GM18498 (cell line): ENCODE measurements around the gene MYL5.
"Not testable (repeated sequence)": the region's sequence is repeated elsewhere in the genome, so short reads cannot be mapped to it uniquely, and the experiment has no call there.

Source experiments
- ATAC-seq: cut with Tn5 transposase; IDR thresholded peaks from one replicate; pipeline ENCODE4 v1.9.1; 2021; ENCODE audit warnings: mild to moderate bottlenecking, moderate library complexity; ENCODE audit not compliant: unreplicated experiment

Gene MYL5, protein sequence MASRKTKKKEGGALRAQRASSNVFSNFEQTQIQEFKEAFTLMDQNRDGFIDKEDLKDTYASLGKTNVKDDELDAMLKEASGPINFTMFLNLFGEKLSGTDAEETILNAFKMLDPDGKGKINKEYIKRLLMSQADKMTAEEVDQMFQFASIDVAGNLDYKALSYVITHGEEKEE

DNA sequence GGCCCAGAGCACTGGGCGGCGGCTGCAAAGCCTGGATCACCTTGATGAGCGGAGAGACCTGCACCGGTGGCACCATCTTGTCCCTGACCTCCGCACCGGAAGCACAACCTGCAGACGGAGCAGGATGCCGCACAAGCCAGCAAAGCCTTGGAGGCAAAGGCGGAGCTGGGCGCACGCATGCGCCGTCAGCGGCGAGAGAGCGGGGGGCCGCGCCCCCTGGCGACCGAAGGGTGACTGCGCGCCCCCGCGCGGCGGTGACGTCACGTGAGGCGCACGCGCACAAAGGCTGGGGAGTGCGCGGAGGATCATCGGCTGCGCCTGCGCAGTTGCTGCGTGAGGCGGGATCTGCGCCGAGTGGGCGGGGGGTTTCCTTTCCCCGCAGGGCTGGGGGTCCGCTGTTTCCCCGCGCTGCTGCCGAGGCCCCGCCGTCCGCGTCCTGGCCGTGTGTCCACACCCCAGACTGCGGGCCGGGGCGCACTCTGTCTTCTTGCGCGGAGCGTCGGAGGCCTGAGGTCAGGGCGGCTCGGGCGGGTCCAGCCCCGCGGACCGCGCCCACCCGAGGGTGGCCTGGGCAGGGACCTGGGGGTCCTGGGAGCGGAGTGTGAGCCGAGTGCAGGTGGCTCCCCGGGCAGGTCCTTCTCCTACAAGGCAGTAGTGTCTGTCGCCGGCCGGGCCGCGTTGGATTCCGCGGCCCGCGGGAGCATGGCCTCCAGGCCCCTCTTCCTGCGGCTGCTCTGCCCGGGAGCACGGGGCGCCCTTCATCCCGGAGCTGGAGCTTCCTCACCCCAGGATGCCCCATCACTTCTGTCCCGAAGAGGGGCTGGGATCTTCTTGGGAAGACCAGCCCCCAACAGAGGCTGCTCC, at the start of gene MYL5, which contains the start of gene ATP5ME:
TSS of gene MYL5 (plus strand) at position 371 of the 864 bp plus-strand sequence. CDS start 3,485 bp downstream, outside the sequence.
TSS of gene ATP5ME (minus strand) at position 105 of the 864 bp plus-strand sequence. CDS start at position 76, 29 bp downstream.
- ATAC-seq, result peak; percentile 87

DNA sequence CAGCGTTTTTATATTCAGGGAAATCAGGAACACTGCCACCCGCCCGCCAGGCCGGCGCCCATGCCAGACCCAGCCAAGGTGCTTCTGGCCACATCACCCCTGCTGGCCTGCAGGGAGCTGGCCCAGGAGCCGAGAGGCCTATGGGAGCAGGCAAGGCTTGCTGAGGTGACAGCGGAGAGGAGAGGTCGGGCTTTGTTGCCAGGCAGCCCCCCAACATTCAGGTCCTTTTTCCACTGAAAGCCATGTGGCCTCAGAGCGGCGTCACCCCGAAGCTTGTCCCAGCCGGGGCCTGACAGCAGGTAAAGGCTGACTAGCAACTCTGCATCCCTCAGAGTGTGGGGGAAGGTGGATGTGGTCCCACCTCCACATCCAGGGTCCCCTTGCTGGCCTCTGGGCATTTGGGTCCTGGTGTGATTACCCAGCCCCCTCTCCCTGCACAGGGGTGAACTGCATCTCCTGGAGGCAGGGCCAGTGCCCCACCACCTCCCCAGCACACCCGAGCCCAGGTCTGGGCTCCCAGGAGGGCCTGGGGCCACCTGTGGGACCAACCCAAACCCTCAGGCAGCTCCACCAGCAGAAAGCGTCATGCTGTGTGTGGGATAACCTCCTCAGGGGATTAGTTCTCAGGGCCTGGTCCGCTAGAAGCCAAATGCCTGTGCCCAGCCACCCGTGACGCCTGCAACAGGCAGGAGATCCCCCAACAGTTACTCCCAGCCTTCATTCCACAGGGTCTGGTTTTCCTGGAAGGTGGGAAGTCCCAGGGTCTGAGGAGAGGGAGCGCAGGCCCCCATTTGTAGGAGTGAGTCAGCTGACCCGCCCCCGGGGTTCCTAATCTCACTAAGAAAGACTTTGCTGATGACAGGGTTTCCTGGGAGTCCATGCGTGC, 49.4 kb upstream of the MYL5 start, which contains the start of gene PDE6B:
TSS of gene PDE6B (plus strand) at position 869 of the 886 bp plus-strand sequence. CDS start 54 bp downstream, outside the sequence.
- ATAC-seq, result no peak

DNA sequence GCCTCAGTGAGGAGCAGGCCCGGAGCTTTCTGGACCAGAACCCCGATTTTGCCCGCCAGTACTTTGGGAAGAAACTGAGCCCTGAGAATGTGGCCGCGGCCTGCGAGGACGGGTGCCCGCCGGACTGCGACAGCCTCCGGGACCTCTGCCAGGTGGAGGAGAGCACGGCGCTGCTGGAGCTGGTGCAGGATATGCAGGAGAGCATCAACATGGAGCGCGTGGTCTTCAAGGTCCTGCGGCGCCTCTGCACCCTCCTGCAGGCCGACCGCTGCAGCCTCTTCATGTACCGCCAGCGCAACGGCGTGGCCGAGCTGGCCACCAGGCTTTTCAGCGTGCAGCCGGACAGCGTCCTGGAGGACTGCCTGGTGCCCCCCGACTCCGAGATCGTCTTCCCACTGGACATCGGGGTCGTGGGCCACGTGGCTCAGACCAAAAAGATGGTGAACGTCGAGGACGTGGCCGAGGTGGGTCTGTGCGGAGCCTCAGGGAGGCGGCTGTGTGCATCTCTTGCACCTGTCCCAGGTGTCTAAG, 48.6 kb upstream of the MYL5 start:
- no peak for ATAC-seq

DNA sequence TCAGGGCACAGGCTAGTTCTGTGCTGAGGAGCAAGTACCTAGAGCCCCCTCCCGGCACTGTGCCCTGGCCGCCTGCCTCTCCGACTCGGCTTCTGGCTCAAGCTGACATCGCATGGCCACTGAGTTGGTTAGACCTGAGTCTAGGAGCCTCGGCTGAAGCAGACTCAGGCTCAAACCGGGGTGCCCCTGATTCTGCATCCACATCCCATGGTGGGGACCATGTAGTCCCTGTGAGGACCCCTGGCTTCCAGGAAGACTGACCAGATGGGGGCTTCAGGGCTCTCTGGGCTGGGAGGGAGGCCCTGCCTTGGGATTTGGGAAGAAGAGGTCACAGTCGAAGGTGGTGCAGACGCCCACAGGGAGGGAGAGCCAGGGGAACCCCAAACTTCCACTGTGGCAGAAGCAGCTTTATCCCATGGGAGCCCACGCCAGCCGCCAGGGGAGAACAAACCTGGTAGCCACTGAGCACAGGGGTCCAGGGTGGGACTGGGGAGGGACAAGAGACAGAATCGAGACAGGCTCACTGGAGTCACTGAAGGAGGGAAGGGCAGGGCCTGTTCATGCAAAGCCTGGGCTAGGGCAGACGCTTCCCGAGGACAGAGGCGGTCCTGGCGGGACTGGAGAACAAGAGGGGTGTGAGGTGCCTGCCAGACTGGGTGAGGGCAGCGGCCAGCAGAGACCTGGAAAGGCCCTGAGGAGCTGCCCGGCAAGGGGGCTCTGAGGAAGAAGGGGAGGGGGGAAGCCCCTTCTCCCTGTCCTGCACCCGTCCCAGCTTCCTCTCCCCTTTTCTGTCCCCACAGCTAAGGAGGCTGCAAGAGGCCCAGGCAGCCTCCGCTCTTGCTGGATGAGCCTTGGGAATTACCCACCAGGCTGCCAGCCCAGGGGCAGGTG, 47.9 kb upstream of the MYL5 start:
- ATAC-seq, result no peak

DNA sequence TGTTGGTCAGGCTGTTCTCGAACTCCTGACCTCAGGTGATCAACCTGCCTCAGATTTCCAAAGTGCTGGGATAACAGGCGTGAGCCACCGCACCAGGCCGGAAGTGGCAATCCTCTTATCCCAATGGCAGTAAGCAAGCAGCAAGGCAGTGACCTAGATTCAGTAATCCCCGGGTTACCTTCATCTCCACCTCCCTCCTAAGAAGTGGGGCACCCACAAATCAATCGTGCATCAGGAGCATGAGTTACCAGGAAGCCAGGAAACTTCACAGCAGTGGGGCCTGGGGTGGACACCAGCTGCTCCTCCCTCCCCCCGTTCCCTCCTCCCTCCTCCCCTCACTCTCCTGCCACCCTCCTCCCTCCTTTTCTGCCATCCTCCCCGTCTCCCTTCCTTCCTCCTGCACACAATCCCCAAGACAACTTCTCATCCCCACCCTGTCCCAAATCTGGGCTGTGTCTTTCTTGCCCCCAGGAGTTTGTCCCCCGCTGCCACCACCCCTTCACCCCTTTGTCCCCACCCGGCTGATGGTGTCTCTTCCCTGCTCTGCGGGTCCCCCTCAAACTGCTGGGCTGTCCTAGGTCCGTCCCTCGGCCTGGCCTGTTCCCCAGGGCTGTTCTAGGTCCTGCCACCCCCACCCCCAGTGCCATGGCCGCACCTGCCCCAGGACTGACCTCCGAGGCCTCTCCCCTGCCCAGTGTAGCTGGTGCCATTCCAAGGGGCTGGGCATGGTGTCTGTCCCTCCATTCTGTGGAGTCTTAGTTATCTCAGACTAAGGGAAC, 46.8 kb upstream of the MYL5 start:
- ATAC-seq, result no peak

DNA sequence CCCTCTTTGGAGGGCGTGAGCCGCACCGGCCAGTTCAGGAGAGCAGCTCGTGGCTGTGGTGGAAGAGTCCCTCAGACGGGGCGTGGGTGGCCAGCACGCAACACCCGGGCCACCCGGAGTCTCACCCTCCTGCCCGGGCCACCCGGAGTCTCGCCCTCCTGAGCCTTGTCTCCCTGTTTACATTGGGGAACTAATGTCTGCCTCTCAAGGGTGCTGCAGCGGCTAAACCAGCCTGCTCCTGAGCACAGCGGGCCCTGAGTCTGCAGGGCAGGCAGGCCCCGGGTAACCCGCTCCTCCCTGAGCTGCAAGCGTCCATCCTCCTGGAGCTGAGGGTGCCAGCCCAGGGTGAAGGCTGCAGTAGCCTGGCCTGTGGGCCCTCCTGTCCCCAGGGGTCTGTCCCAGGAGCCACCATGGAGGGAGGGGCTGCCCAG, 46.0 kb upstream of the MYL5 start:
- no peak for ATAC-seq

DNA sequence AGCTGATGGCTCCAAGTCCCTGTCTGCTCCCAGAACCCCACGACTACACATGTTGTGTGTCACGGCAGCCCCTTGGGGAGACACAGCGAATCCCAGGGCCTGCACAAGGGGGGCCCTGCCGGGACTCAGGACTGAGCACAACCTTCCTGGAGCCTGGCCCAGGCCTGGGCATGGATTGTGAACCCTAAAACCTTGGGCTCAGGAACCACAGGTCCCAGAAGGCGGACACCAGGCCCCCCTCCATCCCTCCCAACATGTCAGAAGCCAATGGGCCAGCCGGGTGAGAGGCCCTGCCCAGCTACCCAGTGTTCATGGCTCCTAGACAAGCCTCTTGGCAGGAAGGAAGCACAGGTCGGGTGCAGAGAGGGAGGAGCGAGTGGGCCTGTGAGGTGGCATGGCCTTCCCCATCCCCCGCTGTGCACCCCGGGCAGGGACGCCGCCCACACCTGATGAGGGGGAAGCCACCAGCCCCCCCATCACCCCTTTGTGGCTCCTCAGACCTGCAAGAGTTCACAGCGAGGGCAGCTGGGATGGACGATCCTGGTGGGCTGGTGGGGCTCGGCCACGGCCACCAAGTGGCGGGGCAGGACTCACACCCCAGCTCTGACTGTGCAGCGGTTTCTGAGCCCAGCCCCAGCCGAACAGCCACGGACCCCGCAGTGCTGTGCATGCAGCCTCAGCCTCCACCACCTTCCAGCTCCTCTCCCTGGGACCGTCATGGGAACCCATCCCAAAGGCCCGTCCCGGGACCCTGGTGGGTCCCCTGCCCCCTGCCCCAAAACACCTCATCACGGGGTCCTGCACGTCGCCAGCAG, 45.3 kb upstream of the MYL5 start:
- ATAC-seq, result no peak

DNA sequence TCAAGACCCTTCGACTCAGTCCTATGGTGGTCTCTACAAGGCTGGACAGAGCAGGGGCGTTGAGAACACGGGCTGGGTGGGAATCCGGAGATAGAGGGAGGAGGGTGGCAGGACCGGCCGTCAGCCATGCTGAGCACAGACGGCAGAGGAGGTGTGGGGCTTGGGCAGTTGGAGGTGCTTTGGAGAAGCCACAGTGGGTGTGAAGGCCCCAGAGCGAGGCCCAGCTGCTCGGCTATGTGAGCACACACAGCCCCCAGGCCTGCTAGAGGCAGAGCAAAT, 44.8 kb upstream of the MYL5 start:
- ATAC-seq, result no peak

DNA sequence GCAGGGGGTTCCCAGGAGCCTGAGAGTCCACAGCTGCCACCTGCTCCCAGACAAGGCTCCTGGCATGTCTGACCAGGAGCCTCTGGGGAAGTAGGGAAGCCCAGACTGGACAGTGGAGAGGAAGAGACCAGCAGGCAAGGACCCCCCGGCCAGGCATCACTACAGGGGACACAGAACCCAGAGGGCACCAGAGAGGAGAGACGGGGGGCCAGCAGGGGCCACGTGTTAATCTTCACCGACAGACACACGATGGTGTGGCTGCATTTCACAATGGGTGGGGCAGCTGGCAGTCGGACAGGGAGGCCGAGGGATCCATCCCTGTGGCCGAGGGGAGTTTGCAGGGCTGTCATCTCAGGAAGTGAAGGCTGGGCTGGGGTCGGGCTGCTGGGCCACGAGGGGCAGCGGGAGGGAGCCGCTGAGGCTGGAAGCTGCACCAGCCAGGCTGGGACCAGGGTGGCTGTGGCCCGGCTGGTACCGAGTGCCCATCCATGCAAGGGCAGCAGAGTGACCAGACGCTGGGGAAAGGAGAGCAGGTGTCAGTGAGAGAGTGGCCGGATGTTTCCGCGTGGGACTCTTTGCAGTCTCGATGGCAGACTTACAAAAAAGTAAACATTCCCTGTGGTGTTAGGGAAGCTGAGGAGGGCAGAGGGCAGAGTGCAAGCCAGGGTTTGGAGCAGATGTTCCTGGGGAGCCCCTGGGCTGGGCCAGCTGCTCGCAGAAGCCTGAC, 44.3 kb upstream of the MYL5 start:
- no peak for ATAC-seq

DNA sequence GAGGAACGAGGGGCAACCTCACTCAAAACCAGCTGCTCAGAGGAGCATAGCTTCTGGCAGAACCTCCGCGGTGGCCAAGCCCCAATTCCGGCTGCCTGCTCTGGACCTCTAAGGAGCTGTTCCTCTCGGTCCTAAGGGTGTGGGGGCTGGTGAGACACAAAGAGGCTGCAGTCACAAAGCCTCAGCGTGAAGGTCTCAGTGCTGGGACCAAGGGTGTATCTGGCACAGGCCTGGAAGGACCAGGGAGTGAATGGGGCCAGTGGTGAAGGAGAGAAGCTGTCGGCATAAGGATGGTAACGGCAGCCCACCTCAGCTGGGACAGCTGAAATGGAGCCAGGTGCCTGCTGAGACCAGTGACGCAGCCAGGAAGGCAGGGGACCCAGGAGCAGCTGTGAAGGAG, 43.7 kb upstream of the MYL5 start:
- no peak for ATAC-seq

DNA sequence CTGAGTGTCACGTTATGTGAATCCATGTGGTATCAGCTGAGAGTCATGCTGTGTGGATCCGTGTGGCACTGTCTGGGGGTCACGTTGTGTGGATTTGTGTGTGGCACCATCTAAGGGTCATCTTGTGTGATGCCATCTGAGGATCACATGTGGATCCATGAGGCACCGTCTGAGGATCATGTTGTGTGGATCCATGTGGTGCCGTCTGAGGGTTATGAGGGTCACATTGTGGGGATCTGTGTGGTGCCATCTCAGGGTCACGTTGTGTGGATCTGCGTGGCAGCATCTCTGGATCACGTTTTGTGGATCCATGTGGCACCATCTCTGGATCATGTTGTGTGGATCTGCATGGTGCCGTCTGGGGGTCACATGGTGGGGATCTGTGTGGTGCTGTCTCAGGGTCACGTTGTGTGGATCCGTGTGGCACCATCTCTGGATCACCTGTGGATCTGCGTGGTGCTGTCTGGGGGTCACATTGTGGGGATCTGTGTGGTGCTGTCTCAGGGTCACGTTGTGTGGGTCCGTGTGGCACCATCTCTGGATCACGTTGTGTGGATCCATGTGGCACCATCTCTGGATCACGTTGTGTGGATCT, 42.0 kb upstream of the MYL5 start:
- no peak for ATAC-seq

DNA sequence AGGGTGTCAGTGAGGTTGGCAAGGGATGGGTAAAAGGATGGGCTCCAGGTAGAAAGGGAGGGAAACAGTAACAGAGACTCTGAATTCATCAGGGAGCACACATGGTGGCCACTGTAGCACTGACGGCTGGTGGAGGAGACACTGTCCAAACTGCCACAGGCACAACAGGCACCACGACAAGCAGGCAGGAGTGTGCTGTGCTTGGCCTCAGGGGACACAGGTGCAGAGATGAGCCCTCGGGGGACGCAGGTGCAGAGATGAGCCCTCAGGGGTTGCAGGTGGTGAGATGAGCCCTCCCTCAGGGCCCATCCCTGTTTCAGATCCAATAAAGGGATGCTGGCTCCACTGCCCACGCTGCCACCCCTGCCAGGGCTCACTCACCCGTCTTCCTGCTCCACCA, 41.4 kb upstream of the MYL5 start:
- ATAC-seq, result no peak

DNA sequence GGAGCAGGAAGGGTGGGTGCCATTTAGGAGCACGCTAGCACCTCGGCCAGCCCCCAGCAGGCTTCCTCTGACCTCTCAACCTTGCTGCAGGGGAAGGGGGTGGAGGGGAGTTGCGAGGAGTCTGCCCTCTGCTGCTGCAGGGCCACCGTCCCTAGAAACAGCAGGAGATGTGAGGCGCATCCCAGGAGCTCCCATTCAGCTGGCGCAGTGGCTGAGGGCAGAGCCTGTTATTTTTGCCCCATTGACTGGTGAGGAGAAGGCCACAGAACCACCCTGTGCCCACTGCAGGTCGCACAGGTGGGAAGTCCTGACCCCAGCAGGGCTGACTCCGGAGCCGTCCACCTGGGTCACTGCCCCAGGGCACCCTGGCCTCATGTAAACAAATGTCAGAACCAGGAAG, 40.9 kb upstream of the MYL5 start:
- ATAC-seq, result no peak

DNA sequence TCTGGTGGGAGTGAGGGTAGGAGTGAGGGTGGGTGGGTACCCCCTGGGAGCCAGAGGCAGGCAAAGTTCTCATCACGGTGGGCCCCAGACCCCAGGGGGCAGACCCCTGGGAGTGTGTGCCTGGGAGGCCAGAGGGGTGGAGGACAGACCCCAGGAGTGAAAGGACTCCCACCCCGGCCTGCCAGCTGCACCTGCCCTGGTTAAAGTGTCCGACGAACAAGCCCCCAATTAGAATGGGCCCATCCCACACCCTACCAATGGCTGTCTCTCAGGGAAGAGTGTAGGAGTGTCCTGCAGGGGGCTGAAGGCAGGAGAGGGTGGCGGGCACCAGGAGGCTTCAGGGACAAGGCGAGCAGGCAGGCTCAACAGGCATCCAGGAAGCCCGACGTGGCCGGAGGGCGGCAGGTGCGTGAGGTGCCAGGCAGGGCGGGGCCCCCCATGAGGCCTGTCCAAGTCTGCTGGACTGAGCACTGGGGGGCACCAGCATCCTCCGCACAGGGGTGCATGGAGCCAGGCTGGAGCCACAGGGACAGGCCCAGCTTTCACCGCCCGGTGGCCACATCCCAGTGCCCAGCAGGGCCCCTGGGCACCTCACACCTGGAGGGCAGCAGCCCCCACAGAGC, 40.3 kb upstream of the MYL5 start:
- no peak for ATAC-seq

DNA sequence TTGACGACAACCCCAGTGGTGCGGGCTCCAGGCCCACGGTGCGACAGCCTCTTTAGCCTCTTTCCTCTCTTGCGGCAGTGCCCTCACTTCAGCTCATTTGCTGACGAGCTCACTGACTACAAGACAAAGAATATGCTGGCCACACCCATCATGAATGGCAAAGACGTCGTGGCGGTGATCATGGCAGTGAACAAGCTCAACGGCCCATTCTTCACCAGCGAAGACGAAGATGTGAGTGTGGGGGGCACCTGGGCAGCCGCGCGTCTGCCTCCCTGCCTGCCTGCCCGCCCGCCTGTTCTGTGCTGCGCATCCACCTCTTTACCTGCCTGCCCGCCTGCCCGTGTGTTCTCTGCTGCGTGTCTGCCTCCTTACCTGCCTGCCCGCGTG, 39.8 kb upstream of the MYL5 start:
- ATAC-seq, result no peak

DNA sequence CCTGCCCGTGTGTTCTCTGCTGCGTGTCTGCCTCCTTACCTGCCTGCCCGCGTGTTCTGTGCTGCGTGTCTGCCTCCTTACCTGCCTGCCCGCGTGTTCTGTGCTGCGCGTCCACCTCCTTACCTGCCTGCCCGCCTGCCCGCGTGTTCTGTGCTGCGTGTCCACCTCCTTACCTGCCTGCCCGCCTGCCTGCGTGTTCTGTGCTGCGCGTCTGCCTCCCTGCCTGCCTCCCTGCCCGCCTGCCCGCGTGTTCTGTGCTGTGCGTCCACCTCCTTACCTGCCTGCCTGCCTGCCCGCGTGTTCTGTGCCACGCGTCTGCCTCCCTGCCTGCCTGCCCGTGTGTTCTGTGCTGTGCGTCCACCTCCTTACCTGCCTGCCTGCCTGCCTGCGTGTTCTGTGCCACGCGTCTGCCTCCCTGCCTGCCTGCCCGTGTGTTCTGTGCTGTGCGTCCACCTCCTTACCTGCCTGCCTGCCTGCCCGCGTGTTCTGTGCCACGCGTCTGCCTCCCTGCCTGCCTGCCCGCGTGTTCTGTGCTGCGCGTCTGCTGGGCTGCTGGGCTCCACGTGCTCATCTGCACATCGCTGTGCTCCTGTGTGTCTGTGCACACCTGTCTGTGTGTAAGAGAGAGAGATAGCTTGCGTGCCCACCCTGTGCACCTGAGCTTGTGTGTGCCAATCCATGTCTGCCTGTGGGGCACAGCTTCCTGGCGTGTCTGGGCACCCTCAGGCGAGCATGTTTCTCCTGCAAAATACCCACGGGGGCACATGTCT, 39.1 kb upstream of the MYL5 start:
- not testable (repeated sequence) for ATAC-seq
